Ovary (tissue), 9 donors: ENCODE results near the gene PLTP. TPM values are rescaled to one million over a fixed set of nuclear protein-coding genes. Genes with fewer than 3 reads are reported as not detected.

Source experiments
- DNase-seq, 5 donors: peaks; one replicate each; pipeline ENCODE4 v3.0.0-alpha.2; 2019 to 2020
- H3K27ac ChIP-seq, 2 donors: fragments of 200-600 bp; one replicate each; pipeline versions ENCODE4 v1.5.1 to v1.8.0; 2019 to 2022
- H3K27me3 ChIP-seq: fragments of 200-600 bp; one replicate; pipeline ENCODE4 v1.8.0; 2022
- H3K36me3 ChIP-seq: fragments of 200-600 bp; sonication (generic); one replicate; pipeline ENCODE4 v1.5.1; 2019
- H3K4me1 ChIP-seq: one replicate; pipeline ENCODE4 v1.8.1; 2013; ENCODE audit warnings: mild to moderate bottlenecking, moderate library complexity; ENCODE audit not compliant: insufficient read depth
- H3K4me3 ChIP-seq: fragments of 200-600 bp; sonication (generic); one replicate; pipeline ENCODE4 v1.5.1; 2017
- H3K9me3 ChIP-seq, 2 donors: fragments of 200-600 bp in 1 of 2; sonication (generic) in 1 of 2; one replicate each; pipeline versions ENCODE4 v1.5.1 to v1.8.1; 2013 to 2019; ENCODE audit warnings: mild to moderate bottlenecking in 1 of 2, moderate library complexity in 1 of 2
- EP300 ChIP-seq: sonication (generic); formaldehyde crosslinking; IDR thresholded peaks from one replicate; pipeline ENCODE4 v1.6.1; 2017; ENCODE audit warnings: antibody characterized with exemption
- POLR2A ChIP-seq: fragments of 450-650 bp; IDR thresholded peaks from one replicate; pipeline ENCODE4 v1.6.1; 2017; ENCODE audit warnings: antibody characterized with exemption, mild to moderate bottlenecking, moderate library complexity
- WGBS, 3 donors: extraction: QIAGEN DNeasy Blood & Tissue Kit in 1 of 3; methylation state at CpG; one replicate each; pipeline versions ENCODE4 v1.1.5 to v1.1.7; 2013 to 2017; 5-methylcytosine and 5-hydroxymethylcytosine counted together
- intact Hi-C, 4 donors: fragments of 100-400 bp; cut with DNase I; formaldehyde crosslinking; loops; one replicate each; pipeline versions ENCODE4 v1.11.0 to v1.15.1; 2022 to 2023
- polyA plus RNA-seq, 2 donors: library from polyadenylated mRNA; stranded (reverse); fragments of 200-250 nt in 1 of 2; fragments of 350-450 nt in 1 of 2; fragmentation: Illumina TruSeq in 1 of 2; extraction: RNeasy Lipid Tissue Mini Kit (QIAGEN cat#74804) in 1 of 2; gene quantifications; one replicate each; pipeline ENCODE4 v1.2.3, GENCODE V29; 2013 to 2014
- total RNA-seq, 7 donors: library from RNA; depleted of rRNA in 2 of 7; stranded (reverse); fragments of >200 nt in 2 of 7; fragmentation: NEBNext Ultra II Directional in 3 of 7; extraction: Animal tissue kit (Norgen Biotek cat#: 25700) in 3 of 7; gene quantifications; one replicate each; pipeline versions ENCODE4 v1.1.0 to v1.2.4, GENCODE V29; 2016 to 2023
- TF ChIP-seq, protein P1 (sequence below), 3 donors: fragments of 450-650 bp in 2 of 3; fragments of 200-600 bp in 1 of 3; IDR thresholded peaks; one replicate each; pipeline versions ENCODE4 v1.5.1 to v1.8.0; 2016 to 2022; ENCODE audit warnings: antibody characterized with exemption in 3 of 3, mild to moderate bottlenecking in 1 of 3
- donor health status: DM: no; HTN: no; CAD: no; lungs with moderate emphysema.
- donor health status: DM: no; HTN: no; CAD: no.
- donor health status: Bipolar disorder and iron deficiency.
- donor health status: DM: yes; HTN: yes; CAD: no.
- donor health status: DM: no; HTN: no; CAD: no.
- donor health status: DM: yes; HTN: yes; CAD: no.

PLTP gene
- total and polyA plus RNA-seq, 9 donors: 83.5 to 266 (median 138) TPM

DNA sequence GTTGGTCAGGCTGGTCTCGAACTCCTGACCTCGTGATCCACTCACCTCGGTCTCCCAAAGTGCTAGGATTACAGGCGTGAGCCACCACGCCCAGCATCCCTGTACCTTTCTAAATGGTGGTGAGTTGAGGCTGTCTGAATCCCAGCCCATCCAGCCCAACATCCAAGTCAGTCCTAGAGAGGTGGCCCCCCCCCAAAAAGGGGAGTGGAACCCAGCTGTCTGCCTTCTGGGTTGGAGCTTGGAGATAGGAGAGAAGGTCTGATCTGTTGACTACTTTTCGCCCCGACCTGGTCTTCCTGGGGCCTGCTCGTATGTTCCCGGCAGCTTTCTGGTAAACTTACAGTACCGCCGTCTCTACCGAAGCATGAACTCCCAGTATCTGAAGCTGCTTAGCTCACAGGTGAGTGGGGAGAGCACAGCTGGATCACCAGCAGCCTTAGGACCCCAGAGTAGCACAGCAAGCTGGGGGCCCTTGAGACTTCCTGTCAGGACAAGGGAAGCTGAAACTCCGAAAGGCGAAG is 15.3 kb downstream of the PLTP start:
- TF ChIP-seq POLR2A (no peak), EP300 (no peak)
- TF ChIP-seq, protein P1, sequence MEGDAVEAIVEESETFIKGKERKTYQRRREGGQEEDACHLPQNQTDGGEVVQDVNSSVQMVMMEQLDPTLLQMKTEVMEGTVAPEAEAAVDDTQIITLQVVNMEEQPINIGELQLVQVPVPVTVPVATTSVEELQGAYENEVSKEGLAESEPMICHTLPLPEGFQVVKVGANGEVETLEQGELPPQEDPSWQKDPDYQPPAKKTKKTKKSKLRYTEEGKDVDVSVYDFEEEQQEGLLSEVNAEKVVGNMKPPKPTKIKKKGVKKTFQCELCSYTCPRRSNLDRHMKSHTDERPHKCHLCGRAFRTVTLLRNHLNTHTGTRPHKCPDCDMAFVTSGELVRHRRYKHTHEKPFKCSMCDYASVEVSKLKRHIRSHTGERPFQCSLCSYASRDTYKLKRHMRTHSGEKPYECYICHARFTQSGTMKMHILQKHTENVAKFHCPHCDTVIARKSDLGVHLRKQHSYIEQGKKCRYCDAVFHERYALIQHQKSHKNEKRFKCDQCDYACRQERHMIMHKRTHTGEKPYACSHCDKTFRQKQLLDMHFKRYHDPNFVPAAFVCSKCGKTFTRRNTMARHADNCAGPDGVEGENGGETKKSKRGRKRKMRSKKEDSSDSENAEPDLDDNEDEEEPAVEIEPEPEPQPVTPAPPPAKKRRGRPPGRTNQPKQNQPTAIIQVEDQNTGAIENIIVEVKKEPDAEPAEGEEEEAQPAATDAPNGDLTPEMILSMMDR (IDR thresholded peaks at IDR 0.05): no peak
- intact Hi-C loops: loop anchor here in 2 of 4 donors (5.0 to 10.0 kb wide), 2 partner anchors 46 to 68 kb away; no protein-coding TSS in a partner anchor
- Histone ChIP-seq H3K36me3 (no peaks in the 10 kb centered on the region), H3K4me1 (peaks cover 5% of the 10 kb centered on the region), H3K9me3 (no peaks in the 10 kb centered on the region), H3K27ac (no peak overlapping the region), H3K27me3 (no peaks in the 10 kb centered on the region), H3K4me3 (no peak overlapping the region)
- DNase-seq: no peak
- WGBS, 3 donors: 77 to 85% (median 81%) methylated on average over 14 of the region's 14 CpGs

DNA sequence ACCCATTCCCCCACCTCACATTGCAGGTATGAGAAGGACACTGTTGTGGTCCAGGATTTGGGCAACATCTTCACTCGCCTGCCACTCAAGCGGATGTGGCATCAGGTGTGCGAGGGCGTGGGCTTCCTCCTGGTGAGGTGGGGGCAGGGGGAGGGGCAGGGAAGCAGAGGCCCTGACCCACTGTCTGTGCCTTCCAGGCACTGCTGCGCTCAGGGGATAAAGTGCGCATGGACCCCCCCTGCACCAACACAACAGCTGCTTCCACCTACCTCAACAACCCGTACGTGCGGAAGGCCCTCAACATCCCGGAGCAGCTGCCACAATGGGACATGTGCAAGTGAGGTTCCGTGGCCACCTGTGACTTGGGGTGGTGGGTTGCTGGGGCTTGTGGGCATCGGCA is 17.2 kb downstream of the PLTP start:
- no peaks in the 10 kb centered on the region for H3K36me3 ChIP-seq
- 72 to 82% (median 76%) methylated on average over 12 of the region's 12 CpGs for WGBS, 3 donors
- H3K27ac ChIP-seq: no peak overlapping the region
- no peaks in the 10 kb centered on the region for H3K9me3 ChIP-seq
- intact Hi-C loops: loop anchor here (5.0 to 10.0 kb wide), 9 partner anchors 38 to 198 kb away; partner anchors contain the start of genes DNTTIP1 (in 1 of the 4), PCIF1 (in 1 of the 4), WFDC3 (in 1 of the 4) and ZNF335 (in 1 of the 4)
- no peak for DNase-seq
- TF ChIP-seq, protein P1 (IDR thresholded peaks at IDR 0.05): no peak
- TF ChIP-seq POLR2A (no peak), EP300 (no peak)
- H3K27me3 ChIP-seq: no peaks in the 10 kb centered on the region
- peaks cover 5% of the 10 kb centered on the region for H3K4me1 ChIP-seq
- H3K4me3 ChIP-seq: no peak overlapping the region

DNA sequence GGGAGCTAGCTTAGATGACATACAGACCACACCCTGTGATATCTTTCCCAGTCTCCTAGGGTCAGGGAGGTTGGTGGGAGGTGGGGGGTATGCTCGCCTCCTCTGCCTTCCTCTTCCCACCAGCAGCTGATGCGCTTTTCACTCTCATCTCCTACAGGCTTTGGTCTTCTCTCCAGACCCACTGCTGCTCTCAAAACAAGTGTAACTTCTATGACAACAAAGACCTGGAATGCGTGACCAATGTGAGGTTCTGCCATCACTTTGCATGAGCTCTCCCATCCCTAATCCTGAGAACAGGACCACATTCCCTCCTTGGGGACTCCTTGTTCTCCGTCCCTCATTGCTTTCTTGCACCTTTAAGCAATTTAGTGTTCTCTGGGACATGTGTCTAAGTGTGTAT is 18.1 kb downstream of the PLTP start:
- H3K9me3 ChIP-seq: no peaks in the 10 kb centered on the region
- TF ChIP-seq POLR2A (no peak), EP300 (no peak)
- TF ChIP-seq, protein P1 (IDR thresholded peaks at IDR 0.05): no peak
- WGBS, 3 donors: 84 to 93% (median 87%) methylated on average over 4 of the region's 4 CpGs
- peaks cover 8% of the 10 kb centered on the region for H3K4me1 ChIP-seq
- intact Hi-C loops: loop anchor here (5.0 to 10.0 kb wide), 8 partner anchors 38 to 198 kb away; partner anchors contain the start of genes DNTTIP1 (in 1 of the 4), PCIF1 (in 1 of the 4), WFDC3 (in 1 of the 4) and ZNF335 (in 1 of the 4)
- H3K36me3 ChIP-seq: no peaks in the 10 kb centered on the region
- DNase-seq: no peak
- no peaks in the 10 kb centered on the region for H3K27me3 ChIP-seq
- no peak overlapping the region for H3K4me3 ChIP-seq
- H3K27ac ChIP-seq: no peak overlapping the region

DNA sequence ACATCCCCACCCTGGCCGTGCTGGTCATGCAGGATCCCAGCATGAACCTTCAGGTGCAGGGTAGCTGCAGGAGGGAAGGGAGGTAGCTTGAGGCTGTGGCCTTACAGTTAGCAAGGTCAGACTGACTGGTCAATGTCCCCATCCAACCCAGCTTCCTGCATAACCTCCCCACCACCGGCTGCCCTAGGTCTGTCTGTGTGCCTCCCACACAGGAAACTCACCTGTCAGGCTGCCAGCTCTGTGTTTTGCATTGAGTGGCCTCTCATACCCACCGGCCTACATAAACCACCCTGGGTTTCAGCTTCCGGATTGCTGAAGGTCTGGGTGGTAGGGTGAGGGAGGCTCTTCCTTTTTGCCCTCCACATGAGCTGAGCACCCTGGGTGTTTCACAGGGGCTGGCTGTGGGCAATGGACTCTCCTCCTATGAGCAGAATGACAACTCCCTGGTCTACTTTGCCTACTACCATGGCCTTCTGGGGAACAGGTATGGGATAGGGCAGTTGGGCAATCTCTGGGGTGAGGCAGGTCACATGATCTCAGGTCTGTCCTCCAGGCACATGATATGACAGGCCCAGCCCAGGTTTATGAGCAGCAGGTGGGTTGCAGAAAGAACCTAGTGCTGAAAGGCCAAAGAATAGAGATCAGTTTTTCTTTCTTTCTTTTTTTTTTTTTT is 19.0 kb downstream of the PLTP start:
- TF ChIP-seq EP300 (no peak), POLR2A (no peak)
- TF ChIP-seq, protein P1 (IDR thresholded peaks at IDR 0.05): no peak
- Histone ChIP-seq H3K4me1 (peaks cover 9% of the 10 kb centered on the region), H3K27me3 (no peaks in the 10 kb centered on the region), H3K36me3 (no peaks in the 10 kb centered on the region), H3K4me3 (no peak overlapping the region), H3K27ac (peak overlapping the region in 1 of 2 donors; percentile 97), H3K9me3 (no peaks in the 10 kb centered on the region)
- intact Hi-C loops: loop anchor here (5.0 to 10.0 kb wide), 8 partner anchors 39 to 199 kb away; partner anchors contain the start of genes DNTTIP1 (in 1 of the 4), PCIF1 (in 1 of the 4), WFDC3 (in 1 of the 4) and ZNF335 (in 1 of the 4)
- 34 to 67% (median 52%) methylated on average over 4 of the region's 4 CpGs for WGBS, 3 donors
- peak in 1 of 5 donors; percentile 52 for DNase-seq
